Measurements from ENCODE around the gene SERPINE3.

- TF ChIP-seq CTCF (IDR thresholded peaks at IDR 0.05) (no peak), POLR2A (IDR thresholded peaks at IDR 0.05) (no peak), EP300 (IDR thresholded peaks at IDR 0.05) (no peak)
These were observed 2.7 kb upstream of the SERPINE3 start for GRCh38 chr13:51336746-51337145.
